GM18519 (cell line): ENCODE results near the gene TRIM2.

Experiments
- ATAC-seq: cut with Tn5 transposase; IDR thresholded peaks from one replicate; pipeline ENCODE4 v1.9.1; 2021; ENCODE audit warnings: mild to moderate bottlenecking, moderate library complexity; ENCODE audit not compliant: unreplicated experiment, low FRiP score

Gene TRIM2

DNA sequence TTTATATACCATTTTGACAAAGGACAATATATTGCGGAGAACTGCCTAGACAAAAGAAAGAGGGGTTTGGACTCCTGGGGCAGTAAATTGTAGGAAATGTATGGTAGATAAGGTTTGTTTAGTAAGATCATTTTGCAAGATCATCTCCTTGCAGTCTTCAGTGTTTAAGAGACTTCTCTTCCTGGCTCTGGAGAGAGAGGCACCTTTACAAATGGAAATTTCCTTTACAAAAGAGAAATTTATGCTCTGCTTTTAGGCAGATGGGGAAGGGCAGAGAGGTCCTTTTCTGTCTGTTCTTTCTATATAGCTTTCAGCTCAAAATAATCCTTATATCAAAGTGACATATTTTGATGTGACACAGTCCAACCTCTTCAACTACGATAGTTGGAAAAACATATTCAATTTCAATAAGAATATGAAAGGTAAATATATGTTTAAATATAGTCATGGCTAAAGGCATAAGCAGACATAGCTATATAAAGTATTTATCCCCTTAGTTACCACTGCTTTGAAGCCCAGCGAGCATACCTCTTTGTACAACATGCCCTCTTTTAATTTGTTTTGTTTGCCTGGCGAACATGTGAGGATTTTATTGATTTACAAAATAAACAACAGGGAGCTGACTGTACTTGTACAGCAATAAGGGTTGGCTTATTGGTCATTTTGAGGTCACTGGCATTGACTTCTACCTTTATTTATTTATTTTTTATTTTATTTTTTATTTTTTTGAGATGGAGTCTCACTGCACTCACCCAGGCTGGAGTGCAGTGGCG is 65.2 kb downstream of the TRIM2 start:
- ATAC-seq, result no peak

DNA sequence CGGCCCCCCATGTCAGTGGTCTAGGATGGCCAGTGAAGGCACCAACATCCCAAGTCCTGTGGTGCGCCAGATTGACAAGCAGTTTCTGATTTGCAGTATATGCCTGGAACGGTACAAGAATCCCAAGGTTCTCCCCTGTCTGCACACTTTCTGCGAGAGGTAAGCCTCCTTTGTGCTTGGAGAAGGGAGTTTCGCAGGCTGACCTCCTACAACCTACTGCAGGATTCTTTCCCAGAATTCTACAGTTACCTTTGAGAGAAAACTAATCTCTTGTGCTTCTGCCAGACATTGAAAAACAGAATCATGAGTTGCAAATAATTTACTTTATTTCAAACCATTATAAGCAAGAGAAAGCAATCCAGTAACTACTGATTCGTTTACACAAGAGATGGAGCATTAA is 66.1 kb downstream of the TRIM2 start:
- ATAC-seq, result no peak

DNA sequence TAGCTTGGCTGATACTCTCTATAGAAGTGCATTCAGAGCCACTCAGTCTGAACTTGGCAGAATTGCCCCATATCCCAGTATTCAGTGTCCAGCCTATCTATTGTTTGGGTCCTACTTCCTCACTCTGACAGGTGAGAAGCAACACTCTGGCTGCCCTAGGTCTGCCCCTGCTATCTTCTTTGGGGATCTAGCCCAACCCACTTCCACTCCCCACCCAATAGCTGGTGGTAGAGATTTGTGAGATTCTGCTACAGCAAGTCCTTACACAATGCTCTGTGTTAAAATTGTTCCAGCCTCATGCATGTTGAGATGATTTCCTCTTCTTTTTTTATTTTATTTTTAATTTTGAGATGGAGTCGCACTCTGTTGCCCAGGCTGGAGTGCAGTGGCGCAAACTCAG is 67.6 kb downstream of the TRIM2 start:
- no peak for ATAC-seq

DNA sequence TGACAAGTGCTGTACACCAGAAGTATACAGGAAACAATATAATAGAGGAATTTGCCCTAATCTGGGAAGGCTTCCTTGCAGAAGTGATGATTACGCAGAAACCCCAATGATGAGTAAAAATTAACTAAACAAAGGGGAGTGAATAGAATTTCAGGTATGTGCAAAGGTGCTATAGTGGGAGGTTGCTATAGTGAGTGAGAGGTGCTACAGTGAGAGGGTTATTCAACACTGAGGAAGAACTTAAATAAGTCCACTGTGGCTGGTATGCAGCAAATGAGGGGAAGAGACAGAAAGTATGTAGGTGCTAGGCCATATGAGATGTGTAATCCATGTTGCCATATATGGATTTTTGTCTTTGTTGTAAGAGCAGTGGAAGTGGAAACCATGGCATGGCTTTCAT is 69.5 kb downstream of the TRIM2 start:
- no peak for ATAC-seq

DNA sequence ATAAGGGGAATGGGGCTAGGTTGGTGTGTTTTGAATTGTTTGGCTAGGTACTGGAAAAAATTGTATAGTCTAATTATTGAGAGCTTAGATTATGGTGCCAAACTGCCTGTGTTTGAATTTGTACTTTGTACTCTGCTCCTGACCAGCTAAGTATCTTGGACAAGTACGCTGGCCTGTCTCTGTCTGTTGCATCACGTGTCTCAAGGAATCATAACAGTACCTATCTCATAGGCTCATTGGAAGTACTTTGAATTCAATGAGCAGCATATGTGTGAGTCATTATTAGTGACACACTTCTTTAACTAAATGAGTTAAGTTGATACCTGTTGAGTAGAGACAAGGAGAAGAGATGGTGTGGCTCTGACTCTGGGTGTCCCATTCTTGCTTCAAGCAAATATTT is 70.7 kb downstream of the TRIM2 start:
- no peak for ATAC-seq

DNA sequence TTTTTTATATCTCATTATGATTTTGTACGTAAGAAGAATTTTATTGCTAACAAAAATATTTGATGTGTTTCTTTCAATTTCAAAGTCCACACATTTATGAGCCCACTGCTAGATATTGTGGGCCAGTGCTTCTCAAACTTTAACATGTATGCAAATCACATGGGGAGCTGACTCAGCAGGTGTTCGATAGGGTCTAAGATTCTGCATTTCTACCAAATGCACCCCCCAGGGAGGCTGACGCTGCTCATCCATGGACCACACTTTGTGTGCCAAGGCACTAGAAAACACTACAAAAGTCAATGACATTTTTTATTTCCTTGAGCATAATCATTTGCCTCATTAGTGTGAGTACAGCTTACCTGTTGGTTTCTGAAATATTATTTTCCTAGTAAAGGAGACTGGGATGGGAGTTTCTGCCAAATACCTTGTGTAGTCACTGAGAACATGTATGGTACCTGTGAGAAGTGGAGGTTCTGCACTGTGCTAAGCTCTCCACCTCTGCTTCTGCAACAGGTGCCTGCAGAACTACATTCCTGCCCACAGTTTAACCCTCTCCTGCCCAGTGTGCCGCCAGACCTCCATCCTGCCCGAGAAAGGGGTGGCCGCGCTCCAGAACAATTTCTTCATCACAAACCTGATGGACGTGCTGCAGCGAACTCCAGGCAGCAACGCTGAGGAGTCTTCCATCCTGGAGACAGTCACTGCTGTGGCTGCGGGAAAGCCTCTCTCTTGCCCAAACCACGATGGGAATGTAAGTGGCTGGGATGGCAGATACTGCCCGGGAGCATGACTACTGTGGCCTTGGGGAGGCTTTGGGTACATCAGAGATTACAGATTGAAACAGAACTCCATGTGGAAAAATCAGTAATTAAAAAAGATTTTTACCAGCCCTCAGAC is 71.4 kb downstream of the TRIM2 start:
- ATAC-seq, result no peak

DNA sequence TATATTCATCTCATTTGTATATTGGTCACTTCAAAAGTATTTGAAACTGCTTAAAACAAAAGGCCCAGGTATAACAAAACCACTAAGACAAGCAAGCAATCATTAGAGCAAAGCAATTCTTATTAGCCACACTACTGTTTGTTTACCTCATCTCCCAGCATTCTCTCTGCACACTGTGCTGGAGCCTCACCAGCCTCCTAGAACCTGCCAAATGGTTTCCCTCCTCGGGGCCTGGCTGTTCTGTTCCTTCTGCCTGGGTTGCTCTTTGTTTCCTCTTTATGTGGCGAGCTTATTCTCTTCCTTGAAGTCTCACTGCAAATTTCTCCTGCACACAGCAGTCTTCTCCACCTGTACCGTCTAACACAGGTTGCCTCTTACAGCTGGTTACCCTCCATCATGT is 72.7 kb downstream of the TRIM2 start:
- no peak for ATAC-seq

DNA sequence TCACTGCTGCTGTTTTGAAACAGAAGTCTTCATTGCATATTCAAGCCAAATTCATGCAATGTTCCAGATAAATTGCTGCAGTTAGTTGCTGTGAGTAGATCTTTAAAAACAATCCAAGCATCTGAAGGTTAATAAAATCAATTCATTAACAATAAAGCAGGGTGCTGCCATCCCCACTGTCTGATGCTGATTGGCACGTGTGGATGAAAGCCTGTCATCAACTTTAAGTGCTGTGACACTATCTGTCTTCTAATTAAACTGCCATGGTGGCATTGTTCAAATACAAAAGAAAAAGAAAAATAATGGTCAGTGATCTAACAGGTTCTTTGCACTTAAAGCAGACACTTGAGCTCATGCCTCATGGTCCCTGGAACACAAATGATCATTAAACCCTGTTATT is 77.2 kb downstream of the TRIM2 start:
- no peak for ATAC-seq

DNA sequence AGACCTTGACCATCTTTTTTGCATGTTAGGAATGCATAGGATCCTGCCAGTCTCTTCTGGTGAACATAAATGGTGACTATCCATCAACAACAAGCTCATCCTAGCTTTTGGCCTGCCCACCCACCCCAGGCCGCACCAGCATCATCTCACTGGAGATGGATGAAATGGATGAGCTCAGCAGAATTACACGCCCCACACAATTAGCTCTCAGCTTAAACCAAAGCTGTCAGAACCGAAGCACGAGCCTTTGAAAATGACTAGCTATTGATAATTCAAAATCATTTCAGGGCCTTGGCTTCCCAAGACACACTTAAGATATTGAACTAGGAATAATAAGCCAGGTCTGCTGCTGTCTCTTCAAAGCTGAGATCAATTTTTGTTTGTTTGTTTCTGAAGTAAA is 77.8 kb downstream of the TRIM2 start:
- no peak for ATAC-seq

DNA sequence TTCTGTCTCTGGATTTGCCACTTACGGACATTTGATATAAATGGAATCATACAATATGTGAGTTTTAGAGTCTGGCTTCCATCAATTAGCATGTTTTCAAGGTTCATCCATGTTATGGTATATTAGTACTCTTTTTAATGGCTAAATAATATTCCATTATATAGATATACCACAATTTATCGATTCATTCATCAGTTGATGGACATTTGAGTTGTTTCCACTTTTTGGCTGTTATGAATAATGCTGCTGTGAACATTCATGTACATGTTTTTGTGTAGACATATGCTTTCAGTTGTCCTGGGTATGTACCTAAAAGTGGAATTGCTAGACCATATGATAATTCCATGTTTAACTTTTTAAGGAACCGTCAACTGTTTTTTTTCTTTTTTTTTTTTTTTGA is 79.0 kb downstream of the TRIM2 start:
- no peak for ATAC-seq

DNA sequence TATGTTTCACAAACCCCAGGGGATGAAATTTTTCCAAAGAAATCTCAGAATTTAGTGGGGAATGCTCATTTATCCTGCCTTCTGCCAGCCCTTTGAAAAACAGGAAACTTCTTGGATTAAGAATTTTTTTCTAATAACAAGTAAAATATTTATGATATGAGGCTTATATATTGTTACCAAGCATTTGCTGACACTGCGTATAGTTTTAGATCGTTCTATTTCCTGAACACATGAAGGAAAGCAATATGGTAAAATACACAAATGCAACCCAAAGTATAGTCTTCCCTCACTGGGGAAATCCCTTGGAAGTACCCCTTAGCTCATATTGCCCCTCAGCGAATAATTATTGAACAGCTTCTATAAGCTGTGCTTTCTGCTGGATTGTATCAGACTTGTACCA is 85.9 kb downstream of the TRIM2 start:
- ATAC-seq, result no peak

DNA sequence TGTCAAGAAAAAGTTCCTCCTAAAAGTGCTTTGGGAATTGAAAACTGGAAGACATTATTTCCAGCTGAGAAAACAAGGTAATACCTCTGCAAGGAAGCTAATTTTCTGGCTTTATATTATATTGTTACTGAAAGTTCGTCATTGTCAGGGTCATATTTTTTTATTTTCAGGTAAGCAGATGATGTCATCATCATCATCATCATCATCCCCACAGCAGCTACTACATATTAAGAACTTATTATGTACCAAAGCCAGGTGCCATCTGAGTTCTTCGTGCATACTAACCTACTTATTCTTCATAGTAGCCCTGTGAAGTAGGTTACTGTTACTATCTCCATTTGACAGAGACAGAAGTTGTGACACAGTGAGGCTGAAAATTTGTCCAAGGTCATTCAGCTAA is 87.3 kb downstream of the TRIM2 start:
- no peak for ATAC-seq

DNA sequence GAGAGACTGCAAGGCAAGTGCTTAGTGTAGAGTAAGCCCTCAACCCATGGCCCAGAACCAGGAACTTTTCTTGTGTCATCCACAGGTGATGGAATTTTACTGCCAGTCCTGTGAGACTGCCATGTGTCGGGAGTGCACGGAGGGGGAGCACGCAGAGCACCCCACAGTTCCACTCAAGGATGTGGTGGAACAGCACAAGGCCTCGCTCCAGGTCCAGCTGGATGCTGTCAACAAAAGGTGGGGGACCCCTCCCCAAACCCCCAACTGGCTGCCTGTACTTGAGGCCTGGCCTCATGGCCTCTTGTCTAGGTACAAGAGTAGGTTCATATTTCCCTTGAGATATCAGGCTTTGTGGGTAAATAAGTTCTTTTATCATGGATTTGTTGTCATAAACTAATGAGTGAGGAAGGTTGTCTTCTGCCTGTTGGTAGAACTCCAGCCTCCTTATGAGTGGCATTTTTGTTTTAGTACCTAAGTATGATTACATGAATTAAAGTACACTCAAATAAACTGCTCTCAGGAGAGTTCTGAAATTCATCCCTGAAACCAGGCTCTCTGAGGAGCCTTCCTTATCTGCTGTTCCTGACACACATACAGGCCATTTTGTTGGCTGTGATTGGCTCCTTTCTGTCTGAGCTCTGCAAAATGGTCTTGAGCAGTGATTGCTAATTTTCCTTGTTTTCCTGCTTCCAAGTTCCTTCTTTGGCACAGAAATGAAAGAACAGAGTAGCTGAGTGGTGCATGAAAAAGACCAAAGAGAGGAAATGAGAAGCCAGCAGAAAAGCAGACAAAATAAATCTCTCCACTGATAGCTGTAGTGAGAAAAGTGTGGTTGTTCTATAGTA is 88.9 kb downstream of the TRIM2 start:
- ATAC-seq, result no peak

DNA sequence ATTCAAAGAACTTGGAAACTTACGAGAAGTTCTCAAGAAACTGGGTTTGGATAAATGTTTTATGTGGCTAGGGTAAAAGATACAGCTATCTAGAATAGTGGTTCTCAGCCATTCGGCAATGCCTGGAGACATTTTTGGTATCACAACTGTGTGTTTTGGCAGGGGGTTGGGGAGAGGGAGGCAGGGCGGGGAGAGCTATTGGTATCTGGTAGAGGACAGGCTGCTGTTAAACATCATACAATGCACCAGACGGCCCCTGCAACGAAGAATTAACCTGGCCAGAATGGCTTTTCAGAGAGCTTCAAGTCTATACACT is 89.5 kb downstream of the TRIM2 start:
- no peak for ATAC-seq

DNA sequence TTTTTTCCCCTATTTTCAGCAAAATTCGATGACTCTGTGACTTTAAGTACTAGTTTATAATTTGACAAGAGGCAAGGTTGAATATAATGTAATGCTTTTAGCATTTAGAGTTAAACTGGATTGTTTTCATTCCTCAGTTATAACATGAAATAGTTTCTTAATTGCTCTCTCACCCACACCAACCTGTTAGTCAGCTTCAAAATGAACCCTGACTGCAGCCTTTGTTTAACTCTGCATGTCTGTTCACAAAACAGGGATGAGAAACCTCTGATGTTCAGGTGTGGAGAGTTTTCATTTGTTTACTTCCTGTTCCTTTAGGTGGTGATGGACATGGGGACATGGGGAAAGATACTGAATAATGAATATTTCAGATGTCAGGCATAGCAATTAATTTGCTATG is 90.4 kb downstream of the TRIM2 start:
- ATAC-seq, result no peak

DNA sequence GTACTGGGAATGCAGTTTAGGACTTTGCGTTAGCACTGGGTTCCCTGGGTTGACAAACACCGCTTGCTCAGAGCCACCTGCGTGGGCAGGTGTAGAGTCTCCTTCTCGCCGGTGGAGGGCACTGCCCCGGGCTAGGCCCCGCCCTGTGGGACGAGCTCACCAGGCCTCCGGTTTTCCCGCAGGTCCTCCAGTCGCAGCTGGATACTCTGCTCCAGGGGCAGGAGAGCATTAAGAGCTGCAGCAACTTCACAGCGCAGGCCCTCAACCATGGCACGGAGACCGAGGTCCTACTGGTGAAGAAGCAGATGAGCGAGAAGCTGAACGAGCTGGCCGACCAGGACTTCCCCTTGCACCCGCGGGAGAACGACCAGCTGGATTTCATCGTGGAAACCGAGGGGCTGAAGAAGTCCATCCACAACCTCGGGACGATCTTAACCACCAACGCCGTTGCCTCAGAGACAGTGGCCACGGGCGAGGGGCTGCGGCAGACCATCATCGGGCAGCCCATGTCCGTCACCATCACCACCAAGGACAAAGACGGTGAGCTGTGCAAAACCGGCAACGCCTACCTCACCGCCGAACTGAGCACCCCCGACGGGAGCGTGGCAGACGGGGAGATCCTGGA is 91.0 kb downstream of the TRIM2 start:
- ATAC-seq, result no peak

DNA sequence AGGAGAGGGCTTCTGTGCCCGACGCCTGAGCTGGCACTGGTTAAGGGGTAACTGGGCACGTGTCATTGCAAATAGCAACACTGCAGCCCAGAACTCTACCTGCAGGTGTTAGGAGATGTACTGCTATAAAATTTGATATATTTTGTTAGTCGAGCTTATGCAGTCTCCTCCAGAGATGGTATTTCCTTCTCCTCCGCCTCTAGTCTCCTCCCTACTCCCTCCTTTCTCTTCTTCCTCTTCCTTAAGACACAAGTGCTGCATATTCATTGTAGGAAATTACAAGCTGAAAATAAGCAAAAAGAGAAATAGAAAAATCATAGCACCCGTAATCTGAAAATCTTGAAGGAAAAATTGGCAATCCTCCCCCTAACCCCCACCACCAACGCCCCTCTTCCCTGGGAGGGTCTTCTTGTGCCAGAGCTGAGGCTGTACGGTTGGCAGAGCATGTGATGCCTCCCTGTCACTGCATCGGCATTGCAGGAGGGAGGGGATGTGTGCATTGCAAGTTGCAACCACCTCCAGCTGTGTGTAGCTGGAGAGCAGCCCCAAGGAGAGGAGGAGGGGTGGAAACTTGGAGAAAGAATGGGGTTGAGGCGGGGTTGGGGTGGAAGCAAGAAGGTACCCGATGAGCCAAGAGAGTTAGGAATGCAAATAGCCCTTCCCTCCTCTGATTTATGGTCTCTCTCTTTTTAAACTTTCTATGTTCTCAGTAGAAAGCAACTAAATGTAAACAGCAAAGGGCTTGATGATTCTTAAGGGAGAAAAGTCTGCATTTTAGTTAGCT is 92.0 kb downstream of the TRIM2 start:
- no peak for ATAC-seq

DNA sequence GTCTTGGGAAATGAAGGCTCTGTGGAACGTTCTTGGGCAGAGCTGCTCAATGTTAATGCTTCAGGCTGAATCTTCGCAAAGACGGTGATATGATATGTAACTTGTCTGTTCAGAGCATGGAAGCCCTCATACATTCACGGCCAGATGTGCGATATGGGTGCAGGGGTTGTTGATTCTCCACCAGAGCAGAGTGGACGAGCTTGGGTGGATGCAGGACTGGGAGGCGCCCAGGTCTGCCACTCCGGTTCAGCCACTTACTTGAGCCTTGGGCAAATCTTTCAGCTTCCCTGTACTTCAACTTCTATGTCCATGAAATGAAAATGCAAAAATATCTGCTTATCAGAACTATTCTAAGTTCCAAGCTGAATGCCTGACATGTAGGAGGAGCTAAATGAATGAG is 92.9 kb downstream of the TRIM2 start:
- no peak for ATAC-seq

DNA sequence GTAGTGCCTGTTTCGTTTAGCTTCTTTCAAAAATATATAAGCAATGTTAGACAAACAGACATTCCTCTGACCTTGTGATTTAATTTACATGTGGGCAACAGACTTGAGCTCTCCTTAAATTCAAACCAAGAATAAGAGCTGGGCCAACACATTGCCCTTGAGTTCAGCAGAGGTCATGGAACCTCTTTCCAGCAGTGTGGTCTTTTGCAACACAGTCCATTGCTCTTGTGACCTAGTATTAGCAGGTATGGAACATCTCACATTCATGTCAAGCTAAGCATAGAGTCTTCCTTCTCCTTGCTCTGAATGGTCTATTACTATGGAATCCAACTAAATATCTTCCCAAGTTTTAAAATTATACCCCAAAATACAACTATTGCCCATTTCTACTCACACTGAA is 106.5 kb downstream of the TRIM2 start:
- ATAC-seq, result no peak

DNA sequence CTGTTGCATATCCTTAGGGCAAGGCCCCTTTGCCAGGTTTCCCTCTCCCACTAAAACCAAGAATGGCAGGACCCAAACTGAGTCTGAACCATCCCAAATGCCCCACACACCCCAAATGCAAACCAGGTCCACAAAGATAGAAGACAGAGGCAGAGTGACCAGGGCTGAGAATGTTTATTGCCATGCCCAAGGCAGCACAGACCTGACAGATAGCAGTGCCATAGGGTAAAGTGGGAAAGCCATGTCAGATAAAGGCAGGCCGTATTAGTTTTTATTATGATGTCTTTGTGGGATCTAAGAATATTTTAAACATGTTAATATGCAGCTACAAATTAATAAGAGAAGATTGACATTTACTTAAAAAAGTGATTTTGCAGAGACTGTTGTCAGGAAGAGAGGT is 110.7 kb downstream of the TRIM2 start:
- no peak for ATAC-seq
